MM.1S (cell line): ENCODE data around the gene CDC42BPA.

Experiments used
- CTCF ChIP-seq: fragments of 300-600 bp; sonication (generic); IDR thresholded peaks from 2 replicates; pipeline ENCODE4 v1.5.1; 2016; ENCODE audit warnings: antibody characterized with exemption, low read length, mixed read lengths
- EZH2 ChIP-seq: fragments of 300-600 bp; sonication (generic); optimal IDR thresholded peaks from 2 replicates; pipeline ENCODE3; 2017; ENCODE audit warnings: low read depth, mild to moderate bottlenecking, antibody characterized with exemption, low read length, mixed read lengths
- EZH2phosphoT487 ChIP-seq: fragments of 300-600 bp; sonication (generic); IDR thresholded peaks from 2 replicates; pipeline ENCODE4 v1.6.1; 2018; ENCODE audit warnings: antibody characterized with exemption, low read length

GRCh38 chr1:227009937-227010336 is 308.4 kb downstream of the CDC42BPA start:
- no peak for TF ChIP-seq CTCF
- TF ChIP-seq EZH2 = no peak
- no peak for TF ChIP-seq EZH2phosphoT487
